T-helper 22 cell (primary cell): ENCODE results near the gene TANGO6.
"Not testable (repeated sequence)": the region's sequence is repeated elsewhere in the genome, so short reads cannot be mapped to it uniquely, and the experiment has no call there.

ENCODE experiments used
- DNase-seq: peaks from one replicate; pipeline ENCODE4 v3.0.0-alpha.2; 2020; ENCODE audit warnings: low read depth

Gene TANGO6

DNA sequence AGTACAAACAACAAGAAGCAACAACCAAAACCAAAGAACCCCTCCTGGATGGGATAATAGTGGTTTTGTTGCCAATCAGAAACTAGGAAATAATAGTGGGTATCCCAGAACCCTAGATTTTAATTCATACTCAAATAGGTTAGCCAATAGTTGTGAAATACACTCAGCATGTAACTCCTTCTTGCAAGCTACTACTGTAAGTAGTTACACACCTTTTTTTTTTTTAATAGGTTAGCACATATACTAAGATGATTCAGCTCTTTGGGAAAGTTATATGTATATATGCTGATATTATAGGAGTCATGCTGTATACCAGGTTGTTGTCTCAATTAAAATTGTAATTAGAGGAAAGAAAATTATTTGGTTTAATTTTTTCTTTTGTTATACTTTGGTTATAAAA lies 169.6 kb downstream of the TANGO6 start:
- DNase-seq = no peak

DNA sequence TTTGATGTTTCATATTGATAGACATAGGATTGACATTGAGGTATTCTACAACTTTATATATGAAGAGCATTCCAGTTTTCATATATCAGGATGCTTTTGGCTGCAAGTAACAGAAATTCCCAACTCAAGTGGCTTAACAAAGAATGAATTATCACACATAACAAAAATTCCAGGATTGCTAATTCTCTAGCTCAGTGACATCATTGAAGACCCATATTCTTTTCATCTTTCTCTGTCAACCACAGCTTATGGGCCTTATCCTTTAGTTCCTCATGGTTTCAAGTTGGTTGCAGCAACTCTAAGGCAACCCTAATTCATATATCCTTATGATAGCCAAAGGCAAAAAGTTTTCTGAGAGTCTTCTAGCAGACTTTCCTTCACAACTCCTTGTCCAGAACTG lies 170.7 kb downstream of the TANGO6 start:
- no peak for DNase-seq

DNA sequence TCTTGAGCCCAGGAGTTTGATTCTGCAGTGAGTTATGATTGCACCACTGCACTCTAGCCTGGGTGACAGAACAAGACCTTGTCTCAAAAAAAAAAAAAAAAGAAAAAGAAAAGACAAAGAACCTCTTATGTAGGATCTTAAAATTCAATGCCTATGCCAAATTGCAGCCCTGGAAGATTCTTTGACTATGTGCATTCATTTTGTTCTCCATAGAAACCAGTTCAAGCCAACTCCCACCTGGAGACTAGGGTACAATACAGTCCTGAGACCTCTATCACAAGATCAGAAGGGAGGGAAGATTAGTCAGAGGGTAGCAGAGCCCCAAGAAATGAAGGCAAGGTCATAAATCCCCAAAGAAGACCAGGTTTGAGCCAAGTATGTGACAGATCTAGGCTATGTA lies 171.5 kb downstream of the TANGO6 start:
- no peak for DNase-seq

DNA sequence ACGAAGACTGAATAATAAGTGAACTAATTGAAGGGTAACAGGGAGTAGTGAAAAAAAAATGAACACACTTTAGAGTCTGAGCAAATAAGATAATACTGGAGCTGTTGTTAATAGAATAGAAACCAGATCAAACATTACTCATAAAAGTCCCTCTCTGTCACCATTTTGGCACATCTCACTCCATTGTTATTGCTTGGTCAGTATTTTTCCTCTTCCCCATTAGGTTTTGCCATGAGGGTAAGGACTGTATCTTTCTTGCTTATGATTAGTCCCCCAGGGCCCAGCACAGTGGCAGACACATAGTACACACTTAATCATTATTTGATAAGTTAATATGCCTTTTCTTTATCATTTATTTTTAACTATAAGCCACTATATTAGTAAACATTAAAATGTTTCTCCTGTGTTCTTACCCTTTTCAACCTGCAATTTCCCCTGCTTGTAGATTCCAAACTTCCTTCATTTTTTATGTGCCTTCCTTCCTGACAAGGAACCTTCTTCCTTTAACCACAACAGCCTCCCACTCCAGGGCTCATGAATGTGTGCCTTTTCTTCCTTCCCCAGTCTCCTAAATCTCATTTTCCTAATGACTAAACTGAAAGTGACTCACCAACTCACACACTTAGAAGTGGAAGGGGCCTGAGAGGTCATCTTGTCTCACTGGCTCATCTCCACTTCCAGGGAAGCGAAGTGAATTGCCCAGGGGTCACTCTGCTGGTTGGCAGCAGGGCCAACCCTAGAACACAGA lies 173.9 kb downstream of the TANGO6 start:
- no peak for DNase-seq

DNA sequence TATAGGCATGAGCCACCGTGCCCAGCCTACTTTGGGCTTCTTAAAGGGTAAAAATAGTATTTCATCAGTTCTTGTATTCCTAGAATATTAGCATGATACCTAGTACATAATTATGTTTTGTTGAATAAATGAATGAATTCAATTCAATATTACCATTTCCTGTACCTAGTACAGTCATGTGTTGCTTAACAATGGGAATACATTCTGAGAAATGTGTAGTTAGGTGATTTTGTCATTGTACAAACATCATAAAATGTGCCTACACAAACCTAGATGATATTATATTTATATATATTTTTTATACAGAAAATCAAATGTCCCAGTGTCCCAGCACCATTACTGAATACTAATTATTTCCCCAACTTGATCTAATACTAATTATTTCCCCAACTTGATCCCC lies 176.5 kb downstream of the TANGO6 start:
- no peak for DNase-seq

DNA sequence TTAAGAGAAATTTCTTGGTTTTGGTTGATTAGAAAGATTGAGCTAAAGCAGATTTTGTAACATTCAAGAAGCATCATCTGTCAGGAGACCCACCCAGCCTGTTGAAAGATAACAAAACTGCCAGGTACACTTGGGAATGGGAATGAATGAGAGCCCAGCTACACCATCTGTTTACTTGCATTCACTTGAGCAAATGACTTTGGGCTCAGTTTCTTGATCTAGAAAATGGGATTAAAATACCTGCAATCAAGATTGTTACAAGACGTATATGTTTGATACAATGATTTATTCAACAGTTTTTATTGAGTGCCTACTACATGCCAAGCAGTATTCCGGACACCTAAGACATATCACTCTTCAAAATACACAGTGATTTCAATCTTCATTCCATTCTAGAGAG lies 185.8 kb downstream of the TANGO6 start:
- no peak for DNase-seq

DNA sequence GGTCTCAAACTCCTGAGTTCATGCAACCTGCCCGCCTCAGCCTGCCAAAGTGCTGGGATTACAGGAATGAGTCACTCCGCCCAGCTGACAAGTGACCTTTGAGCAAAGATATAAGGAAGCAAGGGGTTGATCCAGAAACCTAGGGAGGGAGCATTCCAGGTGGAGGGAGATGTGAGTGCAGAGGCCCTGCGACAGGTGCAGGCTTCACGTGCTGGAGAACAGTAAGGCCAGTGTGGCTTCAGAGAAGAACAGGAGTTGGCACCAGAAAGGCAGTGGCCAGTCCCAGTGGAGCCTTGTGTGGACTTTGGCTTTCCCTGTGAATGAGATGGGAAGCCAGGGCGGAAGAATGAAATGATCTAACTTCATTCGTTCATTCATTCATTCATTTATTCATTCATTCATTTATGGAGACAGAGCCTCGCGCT lies 188.6 kb downstream of the TANGO6 start:
- DNase-seq = no peak

DNA sequence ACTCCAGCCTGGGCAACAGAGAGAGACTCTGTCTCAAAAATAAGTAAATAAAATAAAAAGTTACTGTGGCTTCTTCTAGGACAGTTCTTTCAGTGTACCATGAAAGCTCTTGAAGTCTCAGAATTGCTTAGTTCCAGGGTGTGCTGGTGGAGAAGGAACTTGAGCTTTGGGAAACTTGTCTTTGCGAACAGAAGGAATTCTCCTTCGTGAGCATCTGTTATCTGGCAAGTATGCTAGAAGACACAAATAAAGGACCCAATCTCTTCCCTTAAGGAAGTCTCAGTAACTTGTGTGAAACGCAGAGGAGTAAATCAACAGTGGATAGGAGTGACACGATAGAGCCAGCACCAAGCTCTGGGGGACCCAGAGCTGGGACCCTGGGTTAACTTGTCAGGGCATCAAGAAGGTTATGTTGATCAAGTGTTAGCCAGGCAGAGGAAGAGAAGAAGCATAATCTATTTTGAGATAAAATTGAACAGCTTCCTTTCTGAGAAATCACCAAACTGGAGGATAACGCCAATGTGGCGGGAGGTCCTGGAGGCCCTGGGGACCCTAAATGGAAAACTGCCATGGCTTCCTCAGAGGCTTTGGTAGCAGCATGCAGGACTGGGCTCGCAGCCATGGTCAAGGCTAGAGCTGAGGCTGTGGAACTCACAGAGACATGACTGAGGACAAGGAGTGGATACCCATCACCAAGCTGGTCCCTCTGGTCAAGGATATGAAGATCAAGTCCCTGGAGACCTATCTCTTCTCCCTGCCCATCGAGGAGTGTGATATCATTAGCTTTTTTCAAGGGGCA lies 190.0 kb downstream of the TANGO6 start:
- DNase-seq = no peak

DNA sequence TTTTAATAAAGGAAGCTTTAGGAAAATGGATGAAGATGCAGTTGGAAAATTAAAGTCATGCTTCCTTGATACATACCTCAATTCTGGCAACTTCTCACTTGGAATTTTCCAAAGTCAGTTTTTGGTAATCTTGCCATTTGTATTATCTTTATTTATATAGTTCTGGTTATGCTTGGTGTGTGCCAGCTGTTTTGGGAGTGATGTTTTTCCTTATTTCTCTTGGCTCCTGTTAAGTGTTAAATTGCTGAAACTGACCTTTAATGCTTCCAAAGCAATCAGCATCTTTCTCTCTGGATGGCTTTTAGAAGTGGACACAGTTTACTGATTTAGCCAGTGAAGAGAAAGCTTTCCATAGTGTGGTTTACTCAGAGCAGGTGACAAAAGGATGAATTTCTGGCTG lies 192.0 kb downstream of the TANGO6 start:
- no peak for DNase-seq

DNA sequence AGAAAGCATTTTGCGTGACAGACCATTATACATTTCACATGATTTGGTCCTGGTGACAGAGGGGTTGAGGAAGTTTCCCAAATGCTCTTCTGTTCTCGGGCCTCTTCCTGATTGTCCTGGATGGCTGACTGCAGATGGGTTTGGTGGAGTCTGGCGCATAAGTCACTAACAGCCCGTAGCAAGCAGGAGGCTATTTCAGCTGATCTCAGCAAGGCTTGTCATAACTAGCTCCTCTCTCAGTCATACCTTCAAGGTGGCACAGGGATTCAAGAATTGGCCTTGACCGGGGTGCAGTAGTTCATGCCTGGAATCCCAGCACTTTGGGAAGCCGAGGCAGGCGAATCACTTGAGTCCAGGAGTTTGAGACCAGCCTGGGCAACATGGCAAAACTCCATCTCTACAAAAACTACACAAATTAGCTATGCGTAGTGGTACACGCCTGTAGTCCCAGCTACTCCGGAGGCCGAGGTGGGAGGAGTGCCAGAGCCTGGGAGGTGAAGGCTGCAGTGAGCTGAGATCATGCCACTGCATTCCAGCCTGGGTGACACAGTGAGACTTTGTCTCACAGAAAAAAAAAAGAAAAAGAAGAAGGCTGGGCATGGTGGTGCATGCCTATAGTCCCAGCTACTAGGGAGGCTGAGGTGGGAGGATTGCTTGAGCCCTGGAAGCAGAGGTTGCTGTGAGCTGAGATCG lies 193.2 kb downstream of the TANGO6 start:
- DNase-seq = no peak

DNA sequence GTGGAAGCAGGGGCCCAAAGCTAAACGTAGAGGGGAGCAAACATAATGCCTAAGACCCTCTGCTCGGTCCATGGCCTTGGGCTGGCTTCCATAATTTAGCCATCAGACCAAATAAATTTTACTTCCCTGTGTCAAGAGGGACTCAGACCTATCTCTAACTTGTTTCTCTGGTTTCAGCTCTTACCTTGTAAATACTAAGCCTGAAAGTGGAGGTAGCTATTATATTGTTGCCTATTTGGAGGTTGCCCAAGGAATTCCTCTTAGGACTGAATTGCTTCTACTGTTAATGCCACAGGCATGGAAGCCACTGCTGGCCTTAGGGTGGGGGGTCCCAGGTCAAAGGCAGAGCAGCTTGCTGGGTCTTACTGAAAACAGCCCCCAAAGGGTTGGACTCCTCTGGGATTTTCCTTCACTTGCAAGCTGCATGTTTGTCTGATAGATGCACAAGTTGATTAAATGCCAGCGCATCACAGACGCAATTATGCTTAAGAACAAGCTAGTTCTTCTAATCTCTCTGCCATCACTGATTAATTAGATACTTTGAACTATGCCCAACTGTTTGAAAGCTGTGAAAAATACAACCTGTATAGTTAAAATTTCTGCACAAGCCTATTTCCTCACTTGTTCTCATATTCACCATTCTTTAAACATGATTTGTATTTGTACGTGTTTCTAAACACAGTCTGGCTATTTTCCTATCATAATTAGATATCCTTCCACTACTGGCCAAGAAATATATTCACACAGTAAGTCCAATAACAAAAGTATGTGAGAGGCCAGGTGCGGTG lies 194.2 kb downstream of the TANGO6 start:
- no peak for DNase-seq

DNA sequence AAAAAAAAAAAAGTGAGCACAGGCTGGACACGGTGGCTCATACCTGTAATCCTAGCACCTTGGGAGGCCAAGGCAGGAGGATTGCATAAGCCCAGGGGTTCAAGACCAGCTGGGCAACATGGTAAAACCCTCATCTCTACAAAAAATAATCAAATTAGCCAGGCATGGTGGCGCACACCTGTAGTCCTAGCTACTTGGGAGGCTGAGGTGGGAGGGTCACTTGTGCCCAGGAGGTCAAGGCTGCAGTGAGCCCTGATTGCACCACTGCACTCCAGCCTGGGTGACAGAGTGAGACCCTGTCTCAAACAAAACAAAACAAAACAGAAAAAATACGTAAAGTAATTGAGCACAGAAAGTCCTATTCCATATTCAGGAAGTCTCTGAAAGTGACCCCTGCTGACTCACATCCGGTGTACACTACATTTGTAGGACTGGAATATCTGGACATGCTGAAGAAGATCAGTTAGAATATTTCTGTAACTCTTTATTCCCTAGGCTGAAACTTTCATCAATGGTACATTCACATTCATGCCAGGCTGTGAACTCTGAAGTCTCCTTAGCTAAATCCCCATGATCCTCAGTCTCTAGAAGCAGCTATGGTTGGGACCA lies 196.1 kb downstream of the TANGO6 start:
- no peak for DNase-seq

DNA sequence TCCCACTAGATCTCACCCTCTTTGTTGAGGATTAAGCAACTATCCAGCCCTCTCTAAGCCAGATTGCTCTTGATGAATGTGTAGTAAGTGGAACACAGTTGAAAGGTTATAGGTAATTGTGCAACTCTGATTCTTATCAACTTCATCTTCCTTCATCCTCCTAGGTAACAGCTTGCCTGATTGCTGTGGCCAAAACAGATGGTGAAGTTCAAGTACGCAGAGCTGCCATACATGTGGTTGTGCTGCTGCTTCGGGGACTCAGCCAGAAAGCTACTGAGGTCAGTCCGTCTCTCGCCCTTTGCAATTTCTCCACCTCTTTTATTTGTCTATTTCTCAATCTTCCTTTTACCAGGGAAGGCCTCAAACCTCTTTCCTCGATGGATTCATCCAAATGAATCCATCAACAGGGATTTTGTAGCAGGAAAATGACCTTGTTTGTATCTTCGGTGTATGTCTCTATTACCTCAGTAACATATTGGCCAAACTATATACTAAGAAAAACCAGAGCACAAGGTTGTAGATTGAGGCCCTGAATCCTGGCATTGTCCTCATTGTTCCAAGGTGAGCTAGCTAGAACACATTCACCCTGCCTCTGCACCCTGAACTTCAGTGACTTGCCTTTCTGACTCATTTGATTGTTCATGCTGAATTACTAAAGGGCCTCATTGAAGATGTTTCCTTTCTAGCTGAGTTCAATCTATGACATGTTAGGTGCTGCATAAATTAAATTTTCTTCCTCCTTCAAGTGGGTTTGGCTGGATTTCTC lies 197.0 kb downstream of the TANGO6 start:
- no peak for DNase-seq

DNA sequence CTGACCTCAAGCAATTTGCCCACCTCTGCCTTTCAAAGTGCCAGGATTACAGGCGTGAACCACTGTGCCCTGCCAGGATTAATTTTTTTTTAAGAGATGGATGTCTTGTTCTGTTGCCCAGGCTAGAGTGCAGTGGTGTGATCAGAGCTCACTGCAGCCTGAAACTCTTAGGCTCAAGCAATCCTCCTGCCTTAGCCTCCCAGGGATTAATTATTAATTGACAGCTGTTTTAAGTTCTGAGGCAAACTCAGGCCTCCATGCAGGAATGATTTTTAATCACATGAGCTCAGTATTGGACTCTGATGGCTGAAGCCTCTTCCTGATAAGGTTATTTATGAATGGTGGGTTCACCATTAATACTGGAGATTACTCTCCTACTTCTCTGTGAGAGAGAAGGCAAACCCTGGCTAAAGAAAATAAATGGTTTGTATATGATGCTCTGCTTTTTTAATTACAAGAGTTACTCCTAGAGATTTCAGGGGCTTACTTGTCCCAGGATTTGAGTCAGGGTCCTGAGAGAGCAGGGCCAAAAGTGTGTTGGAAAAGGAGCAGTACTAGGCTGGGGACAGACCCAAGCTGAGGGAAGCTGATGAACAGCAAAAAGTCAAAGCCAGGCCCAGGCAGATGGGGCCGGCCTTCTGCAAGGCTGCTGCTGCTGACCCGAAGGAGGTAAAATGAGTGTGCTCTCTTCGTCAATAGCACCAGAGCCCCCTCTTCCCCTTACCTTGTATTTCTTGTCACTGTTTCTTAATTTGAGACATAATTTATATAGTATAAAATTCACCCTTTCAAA lies 205.2 kb downstream of the TANGO6 start:
- no peak for DNase-seq

DNA sequence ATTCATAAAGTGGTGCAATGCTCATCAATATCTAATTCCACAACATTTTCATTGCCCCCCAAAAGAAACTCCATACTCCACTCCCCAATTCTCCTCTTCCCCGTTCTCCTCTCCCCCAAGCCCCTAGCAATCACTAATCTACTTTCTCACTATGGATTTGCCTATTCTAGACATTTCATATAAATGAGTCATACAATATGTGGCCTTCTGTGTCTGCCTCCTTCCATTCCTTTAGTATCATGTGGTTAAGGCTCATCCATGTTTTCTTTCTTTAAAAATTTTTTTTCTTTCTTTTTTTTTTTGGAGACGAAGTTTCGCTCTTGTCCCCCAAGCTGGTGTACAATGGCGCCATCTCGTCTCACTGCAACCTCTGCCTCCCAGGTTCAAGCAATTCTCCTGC lies 205.8 kb downstream of the TANGO6 start:
- DNase-seq = no peak

DNA sequence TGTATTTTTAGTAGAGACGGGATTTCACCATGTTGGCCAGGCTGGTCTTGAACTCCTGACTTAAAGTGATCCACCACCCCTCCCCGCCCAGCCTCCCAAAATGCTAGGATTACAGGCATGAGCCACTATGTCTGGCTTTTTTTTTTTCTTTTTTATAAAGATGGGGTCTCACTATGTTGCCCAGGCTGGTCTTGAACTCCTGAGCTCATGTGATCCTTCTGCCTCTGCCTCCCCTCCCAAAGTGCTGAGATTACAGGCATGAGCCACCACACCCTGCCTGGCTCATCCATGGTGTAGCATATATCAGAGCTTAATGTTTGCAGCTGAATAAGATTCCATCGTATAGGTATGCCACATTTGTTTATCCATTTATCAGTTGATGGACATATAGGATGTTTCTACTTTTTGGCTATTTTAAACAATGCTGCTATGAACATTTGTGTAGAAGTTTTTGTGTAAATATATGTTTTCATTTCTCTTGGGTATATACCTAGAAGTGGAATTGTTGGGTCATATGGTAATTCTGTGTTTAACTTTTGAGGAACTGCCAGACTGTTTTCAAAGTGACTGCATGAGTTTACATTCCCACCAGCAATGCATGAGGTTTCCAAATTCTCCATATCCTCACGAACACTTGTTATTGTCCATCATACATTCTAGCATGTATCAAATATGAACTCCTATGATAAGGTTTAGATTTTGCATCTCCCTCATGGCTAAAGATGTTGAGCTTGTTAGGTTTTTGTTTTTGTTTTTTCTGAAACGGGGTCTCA lies 206.5 kb downstream of the TANGO6 start:
- DNase-seq = no peak

DNA sequence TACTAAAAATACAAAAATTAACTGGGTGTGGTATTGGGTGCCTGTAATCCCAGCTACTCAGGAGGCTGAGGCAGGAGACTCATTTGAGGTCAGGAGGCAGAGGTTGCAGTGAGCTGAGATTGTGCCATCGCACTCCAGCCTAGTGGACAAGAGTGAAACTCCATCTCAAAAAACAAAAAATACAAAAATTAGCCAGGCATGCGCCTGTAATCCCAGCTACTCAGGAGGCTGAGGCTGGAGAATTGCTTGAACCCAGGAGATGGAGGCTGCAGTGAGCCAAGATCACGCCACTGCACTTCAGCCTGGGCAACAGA lies 208.1 kb downstream of the TANGO6 start:
- DNase-seq = not testable (repeated sequence)

DNA sequence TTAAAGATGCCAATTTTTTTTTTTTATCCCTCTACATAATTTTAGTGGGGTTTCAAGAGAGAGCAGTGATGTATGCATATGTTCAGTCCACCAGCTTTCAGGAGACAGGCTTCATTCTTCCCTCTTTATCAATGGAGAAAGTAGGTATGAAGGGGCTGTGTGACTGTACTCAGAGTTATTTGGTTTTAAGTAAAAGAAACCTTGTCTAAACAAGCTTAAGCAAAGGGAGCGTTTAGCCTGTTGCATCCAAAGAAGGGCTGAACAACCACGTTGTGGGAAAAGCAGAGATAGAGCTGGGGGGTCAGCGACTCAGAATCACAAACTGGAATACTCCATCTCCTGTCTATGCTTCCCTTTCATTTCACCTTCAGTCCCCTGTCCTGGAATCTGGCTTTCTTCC lies 211.7 kb downstream of the TANGO6 start:
- DNase-seq = no peak

DNA sequence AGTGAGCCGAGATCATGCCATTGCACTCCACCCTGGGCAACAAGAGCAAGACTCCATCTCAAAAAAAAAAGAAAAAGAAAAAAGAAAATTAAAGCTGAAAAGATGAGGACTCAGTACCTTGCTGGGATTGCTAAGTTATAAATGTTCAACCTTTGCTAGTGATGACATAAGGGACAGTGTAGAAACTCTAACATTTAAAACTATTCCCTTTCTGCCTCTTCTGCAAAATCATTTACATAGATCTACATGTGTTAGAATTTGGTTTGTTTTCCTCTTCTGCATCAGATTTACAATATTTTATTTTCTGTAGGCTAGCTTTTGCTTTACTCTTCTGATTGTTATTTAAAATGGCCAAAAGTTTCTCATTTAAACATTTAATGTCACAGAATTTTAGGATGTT lies 212.6 kb downstream of the TANGO6 start:
- DNase-seq = no peak

DNA sequence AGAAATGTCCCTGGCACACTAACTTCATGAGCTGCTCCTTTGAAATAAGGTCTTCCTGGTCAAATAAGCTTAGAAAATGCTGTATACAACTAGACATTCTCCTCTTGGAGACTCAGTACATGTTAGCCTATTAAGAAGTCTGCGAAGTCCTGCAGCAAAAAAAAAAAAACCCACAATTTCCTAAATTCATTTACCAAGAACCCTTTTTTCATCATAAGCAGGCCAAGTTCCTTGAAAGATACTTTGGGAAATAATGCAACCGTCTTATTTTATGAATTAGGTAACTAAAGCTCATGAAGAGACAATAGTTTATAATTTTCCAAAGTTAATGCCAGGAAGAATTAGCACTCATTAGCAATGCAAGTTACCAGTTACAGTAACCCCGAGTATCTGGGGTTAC lies 213.1 kb downstream of the TANGO6 start:
- no peak for DNase-seq
